HCT116 (cell line): ENCODE measurements around the gene HYI.

ENCODE experiments used
- EGR1 ChIP-seq: IDR thresholded peaks from 2 replicates; pipeline ENCODE4 v1.6.1; 2012; ENCODE audit warnings: low read depth
- EZH2 ChIP-seq: fragments of 200-600 bp; sonication (generic); IDR thresholded peaks from 2 replicates; pipeline ENCODE4 v1.6.1; 2017; ENCODE audit warnings: antibody characterized with exemption, mixed run types
- FOSL1 ChIP-seq: IDR thresholded peaks from 2 replicates; pipeline ENCODE4 v1.6.1; 2012; ENCODE audit warnings: low read depth
- POLR2A ChIP-seq: IDR thresholded peaks from 2 replicates; pipeline ENCODE4 v1.7.0; 2011; ENCODE audit warnings: borderline replicate concordance; ENCODE audit not compliant: insufficient read depth, insufficient read length; ENCODE audit errors: extremely low read depth
- POLR2AphosphoS5 ChIP-seq: IDR thresholded peaks from 2 replicates; pipeline ENCODE4 v1.6.1; 2011; ENCODE audit warnings: mild to moderate bottlenecking, low read depth, low read length, moderate library complexity
- ZNF274 ChIP-seq: fragments of 200-500 bp; sonication (Bioruptor generic); IDR thresholded peaks from 2 replicates; pipeline ENCODE4 v1.6.1; 2014; ENCODE audit warnings: mild to moderate bottlenecking, low read depth, low read length, inconsistent platforms
- TF ChIP-seq, protein P1 (sequence below), 3 experiments: fragments of 200-600 bp in 1 of 3; sonication (generic) in 1 of 3; IDR thresholded peaks in 2 of 3; conservative IDR thresholded peaks in 1 of 3; 2 replicates each; pipeline ENCODE4 v1.5.1; 2012 to 2017; ENCODE audit warnings: low read depth in 2 of 3, low read length in 2 of 3, antibody characterized with exemption in 1 of 3, borderline replicate concordance in 1 of 3, control low read depth in 1 of 3, mild to moderate bottlenecking in 1 of 3, mixed read lengths in 1 of 3, mixed run types in 1 of 3, moderate library complexity in 1 of 3; ENCODE audit not compliant: insufficient read depth in 1 of 3

GRCh38 chr1:43438006-43438405, 15.7 kb downstream of the HYI start:
- TF ChIP-seq FOSL1: no peak
- TF ChIP-seq, protein P1, sequence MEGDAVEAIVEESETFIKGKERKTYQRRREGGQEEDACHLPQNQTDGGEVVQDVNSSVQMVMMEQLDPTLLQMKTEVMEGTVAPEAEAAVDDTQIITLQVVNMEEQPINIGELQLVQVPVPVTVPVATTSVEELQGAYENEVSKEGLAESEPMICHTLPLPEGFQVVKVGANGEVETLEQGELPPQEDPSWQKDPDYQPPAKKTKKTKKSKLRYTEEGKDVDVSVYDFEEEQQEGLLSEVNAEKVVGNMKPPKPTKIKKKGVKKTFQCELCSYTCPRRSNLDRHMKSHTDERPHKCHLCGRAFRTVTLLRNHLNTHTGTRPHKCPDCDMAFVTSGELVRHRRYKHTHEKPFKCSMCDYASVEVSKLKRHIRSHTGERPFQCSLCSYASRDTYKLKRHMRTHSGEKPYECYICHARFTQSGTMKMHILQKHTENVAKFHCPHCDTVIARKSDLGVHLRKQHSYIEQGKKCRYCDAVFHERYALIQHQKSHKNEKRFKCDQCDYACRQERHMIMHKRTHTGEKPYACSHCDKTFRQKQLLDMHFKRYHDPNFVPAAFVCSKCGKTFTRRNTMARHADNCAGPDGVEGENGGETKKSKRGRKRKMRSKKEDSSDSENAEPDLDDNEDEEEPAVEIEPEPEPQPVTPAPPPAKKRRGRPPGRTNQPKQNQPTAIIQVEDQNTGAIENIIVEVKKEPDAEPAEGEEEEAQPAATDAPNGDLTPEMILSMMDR (IDR thresholded peaks at IDR 0.05 in 2 of 3, conservative IDR thresholded peaks at IDR 0.05 in 1 of 3; ENCODE audit: borderline replicate concordance in 1 of 3, insufficient read depth in 1 of 3, low read depth in 2 of 3, low read length in 2 of 3): no peak
- TF ChIP-seq ZNF274: no peak
- TF ChIP-seq POLR2AphosphoS5: no peak
- TF ChIP-seq EZH2: no peak
- TF ChIP-seq POLR2A: no peak
- TF ChIP-seq EGR1: no peak
